ENCODE measurements around the gene HSPB9.

DNA sequence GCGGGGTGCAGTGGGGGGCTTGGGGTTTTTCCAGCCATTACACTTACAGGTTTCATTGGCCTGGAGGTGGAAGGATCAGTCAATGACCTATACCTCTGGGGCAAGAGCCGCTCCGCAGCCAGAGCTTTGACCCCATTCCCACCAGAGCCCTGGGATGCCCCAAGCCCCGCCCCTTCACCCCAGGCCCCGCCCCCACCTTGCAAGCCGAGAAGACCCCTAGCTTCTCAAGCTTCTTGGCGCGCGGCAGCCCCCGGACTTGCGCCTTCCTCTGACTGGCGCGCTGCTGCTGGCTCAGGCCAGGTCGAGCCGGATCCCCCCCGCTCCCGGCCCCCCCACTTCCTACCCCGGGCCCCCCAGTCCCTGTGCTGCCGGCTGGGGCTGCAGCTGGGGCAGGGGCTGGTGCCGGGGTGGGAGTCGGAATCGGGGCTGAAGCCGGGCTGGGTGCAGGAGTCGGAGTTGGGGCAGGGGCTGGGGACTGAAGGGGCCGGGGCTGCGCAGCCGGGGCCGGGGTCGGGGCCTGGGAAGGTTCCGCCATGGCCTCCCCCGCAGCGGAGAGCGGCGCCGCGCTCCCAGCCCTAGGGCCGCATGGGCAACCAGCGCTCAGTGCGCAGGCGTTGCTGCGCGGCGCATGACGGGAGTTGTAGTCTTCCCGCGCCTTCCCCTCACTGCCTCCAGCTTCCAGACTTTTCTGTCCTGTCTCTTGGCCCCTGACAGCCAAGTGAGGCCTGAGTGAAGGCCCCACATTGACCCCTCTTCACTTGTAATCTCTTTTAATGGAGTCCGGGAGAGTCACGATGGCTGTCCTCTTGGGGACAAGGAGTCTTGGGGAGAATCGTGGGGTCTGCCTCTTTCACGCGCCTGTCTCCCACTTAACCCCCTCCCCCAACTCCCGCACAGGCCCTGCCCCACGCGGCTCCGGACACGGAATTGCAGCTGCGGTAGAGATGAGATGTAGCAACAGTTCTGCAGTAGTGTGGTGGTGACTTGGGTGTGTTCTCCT lies 1.5 kb upstream of the HSPB9 start, which contains the start of gene KAT2A:
- TF ChIP-seq EZH2 (IDR thresholded peaks at IDR 0.05; ENCODE audit: low read depth, low read length, severe bottlenecking), result no peak
- TF ChIP-seq, protein P1, sequence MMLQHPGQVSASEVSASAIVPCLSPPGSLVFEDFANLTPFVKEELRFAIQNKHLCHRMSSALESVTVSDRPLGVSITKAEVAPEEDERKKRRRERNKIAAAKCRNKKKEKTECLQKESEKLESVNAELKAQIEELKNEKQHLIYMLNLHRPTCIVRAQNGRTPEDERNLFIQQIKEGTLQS (IDR thresholded peaks at IDR 0.05; ENCODE audit: insufficient read depth, low read depth, low read length), result no peak
- TF ChIP-seq, protein P2, sequence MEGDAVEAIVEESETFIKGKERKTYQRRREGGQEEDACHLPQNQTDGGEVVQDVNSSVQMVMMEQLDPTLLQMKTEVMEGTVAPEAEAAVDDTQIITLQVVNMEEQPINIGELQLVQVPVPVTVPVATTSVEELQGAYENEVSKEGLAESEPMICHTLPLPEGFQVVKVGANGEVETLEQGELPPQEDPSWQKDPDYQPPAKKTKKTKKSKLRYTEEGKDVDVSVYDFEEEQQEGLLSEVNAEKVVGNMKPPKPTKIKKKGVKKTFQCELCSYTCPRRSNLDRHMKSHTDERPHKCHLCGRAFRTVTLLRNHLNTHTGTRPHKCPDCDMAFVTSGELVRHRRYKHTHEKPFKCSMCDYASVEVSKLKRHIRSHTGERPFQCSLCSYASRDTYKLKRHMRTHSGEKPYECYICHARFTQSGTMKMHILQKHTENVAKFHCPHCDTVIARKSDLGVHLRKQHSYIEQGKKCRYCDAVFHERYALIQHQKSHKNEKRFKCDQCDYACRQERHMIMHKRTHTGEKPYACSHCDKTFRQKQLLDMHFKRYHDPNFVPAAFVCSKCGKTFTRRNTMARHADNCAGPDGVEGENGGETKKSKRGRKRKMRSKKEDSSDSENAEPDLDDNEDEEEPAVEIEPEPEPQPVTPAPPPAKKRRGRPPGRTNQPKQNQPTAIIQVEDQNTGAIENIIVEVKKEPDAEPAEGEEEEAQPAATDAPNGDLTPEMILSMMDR (IDR thresholded peaks at IDR 0.05; ENCODE audit: control extremely low read depth in 1 of 3, insufficient read depth in 1 of 3, low read depth in 1 of 3, low read length in 3 of 3), result no peak

Data from H1 (cell line).